GM10266 (cell line): ENCODE results near the gene CHCHD6.

Experiments
- DNase-seq: peaks from one replicate; pipeline ENCODE4 v3.0.0; 2012; ENCODE audit errors: extremely low spot score
- CTCF ChIP-seq: IDR thresholded peaks from 2 replicates; pipeline ENCODE4 v1.5.1; 2012; ENCODE audit warnings: mild to moderate bottlenecking, low read depth; ENCODE audit not compliant: control insufficient read depth, insufficient read depth; ENCODE audit errors: missing control alignments

Gene CHCHD6

GRCh38 chr3:126961791-126962461 is 257.9 kb downstream of the CHCHD6 start:
- no peak for TF ChIP-seq CTCF
- no peak for DNase-seq

DNA sequence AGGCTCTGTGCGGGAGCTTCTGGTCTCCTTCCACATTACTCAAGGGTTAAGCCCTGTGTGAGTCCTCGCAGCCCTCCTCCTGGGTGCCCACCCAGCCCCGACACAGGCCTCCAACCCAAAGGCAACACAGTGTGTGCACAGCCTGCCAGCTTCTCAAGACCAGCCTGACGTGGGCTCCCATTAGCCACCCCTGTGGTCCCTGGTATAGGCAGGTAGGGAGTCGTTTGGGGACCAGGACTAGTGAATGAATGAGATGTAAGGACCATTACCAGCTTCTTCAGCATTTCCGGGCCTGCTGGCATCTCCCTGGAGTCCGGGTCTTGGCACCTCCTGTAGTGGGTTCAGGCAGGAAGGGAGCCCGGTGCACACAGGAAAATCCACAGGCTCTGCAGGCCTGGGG is 258.7 kb downstream of the CHCHD6 start:
- DNase-seq, result no peak
- no peak for TF ChIP-seq CTCF

- DNase-seq, result no peak
- TF ChIP-seq CTCF, result no peak
Measured at GRCh38 chr3:126963261-126964190, 259.5 kb downstream of the CHCHD6 start.

DNA sequence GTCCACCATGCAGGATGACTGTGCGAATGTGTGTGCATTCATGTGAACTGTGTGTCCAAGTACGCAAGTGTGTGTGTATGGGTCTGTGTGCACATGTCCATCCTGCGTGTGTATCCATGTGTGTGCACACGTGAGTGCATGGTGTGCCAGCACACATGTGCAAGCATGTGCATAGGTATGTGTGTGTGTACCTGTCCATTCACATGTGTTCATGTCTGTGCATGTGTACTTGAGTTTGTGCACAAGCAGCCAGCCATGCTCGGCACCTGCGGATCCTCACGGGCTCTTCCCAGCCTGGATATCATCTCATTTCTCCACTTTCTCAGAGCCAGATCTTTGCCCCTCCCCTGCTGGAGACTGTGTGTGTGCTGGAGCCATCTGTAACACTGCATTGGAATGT is 260.2 kb downstream of the CHCHD6 start:
- DNase-seq, result no peak
- no peak for TF ChIP-seq CTCF

DNA sequence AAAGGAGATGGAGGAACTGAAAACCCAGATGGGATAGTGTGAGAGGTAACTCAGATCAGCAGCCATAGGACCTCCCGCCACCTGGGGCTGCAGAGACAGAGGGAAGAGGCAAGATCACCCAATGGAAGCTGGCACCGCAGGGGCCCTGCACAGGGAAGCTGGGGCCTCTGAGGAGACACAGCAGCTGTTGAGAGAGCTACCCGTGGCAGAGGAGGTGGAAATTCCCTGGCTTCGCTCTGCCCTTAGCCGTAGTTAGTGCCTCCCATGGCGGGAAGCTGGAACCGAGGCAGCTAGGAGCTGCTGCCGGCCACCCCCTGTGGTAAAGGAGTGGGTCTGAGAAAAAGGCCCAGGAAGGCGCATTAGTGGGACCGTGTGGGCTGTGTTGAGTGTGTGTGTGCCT is 260.9 kb downstream of the CHCHD6 start:
- DNase-seq, result no peak
- TF ChIP-seq CTCF, result no peak

GRCh38 chr3:126965526-126966080 is 261.6 kb downstream of the CHCHD6 start:
- TF ChIP-seq CTCF, result no peak
- DNase-seq, result no peak
